Medulla oblongata (tissue), 1 donor: ENCODE measurements around the gene KPNA6.

ENCODE experiments used
- DNase-seq: peaks from one replicate; pipeline ENCODE4 v3.0.0-alpha.2; 2015; ENCODE audit errors: extremely low spot score

KPNA6 gene

GRCh38 chr1:32187850-32188249, 80.0 kb downstream of the KPNA6 start:
- no peak for DNase-seq

DNA sequence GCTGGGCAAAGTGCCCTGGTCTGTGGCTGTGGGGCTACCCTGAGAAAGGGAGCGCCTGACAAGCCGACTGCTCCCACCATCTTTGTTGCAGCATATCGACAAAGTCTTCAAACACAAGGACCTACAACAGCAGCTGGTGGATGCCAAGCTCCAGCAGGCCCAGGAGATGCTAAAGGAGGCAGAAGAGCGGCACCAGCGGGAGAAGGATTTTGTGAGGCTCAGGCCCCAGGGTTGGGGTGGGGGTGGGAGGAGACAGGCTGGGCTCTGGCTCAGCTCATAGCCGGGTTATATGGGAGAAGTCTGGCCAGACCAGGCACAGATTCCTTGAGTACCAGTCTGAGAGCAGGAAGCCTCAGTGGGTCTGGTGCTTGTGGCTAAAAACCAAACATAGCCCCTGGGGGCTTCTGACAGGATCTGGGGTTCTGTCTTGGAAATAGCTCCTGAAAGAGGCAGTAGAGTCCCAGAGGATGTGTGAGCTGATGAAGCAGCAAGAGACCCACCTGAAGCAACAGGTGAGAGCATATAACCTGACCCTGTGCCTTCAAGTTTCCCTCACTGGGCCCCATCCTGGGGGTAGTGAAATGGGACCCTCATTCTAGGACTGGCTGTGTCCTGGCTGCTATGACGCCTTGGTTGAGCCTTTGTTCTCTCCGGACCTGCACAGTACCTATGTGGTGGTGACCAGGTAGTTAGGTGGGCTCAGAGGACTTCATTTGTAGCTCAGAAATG, 84.5 kb downstream of the KPNA6 start:
- DNase-seq, result no peak

GRCh38 chr1:32194984-32195383, 87.1 kb downstream of the KPNA6 start:
- DNase-seq, result no peak

DNA sequence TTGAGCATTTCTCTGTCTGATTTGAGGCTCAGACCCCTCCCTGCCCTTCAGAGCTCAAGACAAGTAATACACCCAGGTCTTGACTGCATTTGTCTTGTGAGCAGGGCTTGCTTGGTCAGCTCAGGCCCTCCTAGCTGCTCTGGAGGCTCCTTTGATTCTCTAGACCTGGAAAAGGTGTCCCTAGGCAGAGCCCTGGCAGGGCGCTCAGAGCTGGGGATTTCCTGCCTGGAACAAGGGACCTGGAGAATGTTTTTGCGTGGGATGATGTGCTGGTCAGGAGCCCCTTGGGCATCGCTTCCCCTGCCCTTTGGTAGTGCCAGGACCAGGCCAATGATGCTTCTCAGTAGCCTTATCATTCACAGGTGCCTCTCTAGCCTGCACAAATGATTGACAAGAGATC, 87.7 kb downstream of the KPNA6 start:
- DNase-seq, result no peak

DNA sequence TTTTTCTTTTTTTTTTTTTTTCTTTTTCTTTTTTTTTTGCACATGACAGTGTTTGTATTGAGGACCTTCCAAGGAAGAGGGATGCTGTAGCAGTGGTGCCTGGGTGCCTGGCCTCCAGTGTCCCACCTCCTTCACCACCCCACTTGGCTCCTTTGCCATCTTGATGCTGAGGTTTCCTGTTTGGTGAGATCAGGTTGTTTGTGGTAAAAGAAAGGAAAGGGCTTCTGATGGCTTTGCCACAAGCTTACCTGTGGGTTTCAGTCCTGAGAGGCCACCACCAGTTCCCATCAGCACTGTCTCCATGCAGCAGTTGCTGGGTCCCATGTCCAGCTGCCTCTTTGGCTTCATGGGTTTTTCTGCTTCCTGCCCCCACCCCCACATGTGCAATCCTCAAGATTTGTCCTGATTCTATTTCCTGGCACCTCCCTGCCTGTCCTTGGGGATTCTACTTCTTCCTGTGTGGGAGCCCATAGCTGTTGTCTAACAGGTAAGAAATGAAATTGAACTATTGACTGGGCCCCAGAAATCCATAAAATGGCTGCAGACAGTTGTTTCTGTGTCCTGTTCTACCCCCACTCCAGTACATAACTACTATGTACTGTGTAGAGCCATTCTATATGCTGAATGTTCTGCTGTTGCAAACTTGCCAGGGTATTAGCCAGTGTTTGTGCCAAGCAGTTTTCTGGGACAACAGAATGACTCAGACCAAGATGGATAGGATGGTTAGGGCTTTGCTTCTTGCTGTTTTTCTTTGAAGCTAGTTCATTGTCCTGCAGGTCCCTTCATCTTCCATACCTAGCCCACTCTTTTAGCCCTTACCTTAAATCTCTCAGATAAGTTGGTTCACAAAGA, 88.3 kb downstream of the KPNA6 start:
- no peak for DNase-seq

DNA sequence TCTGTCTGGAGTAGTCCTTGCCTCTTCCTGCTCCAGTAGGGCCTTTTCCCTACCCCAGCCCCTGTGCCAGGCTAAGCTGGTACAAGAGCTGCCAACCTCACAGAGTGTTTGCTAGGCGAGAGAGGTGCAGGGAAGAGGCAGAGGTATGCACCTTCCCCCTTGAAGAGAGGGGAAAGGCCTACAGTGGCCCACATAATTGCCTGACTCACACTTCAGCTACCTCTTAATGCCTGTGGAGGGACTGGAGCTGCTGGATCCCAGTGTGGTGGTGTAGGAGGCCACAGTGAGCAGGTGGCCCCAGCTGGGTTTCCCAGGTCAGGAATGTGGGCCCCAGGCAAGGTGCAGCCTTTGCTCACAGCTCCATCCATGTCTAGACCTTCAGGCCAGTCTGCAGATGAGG, 89.2 kb downstream of the KPNA6 start:
- no peak for DNase-seq

- no peak for DNase-seq
Observed at GRCh38 chr1:32197837-32198236, 90.0 kb downstream of the KPNA6 start.

DNA sequence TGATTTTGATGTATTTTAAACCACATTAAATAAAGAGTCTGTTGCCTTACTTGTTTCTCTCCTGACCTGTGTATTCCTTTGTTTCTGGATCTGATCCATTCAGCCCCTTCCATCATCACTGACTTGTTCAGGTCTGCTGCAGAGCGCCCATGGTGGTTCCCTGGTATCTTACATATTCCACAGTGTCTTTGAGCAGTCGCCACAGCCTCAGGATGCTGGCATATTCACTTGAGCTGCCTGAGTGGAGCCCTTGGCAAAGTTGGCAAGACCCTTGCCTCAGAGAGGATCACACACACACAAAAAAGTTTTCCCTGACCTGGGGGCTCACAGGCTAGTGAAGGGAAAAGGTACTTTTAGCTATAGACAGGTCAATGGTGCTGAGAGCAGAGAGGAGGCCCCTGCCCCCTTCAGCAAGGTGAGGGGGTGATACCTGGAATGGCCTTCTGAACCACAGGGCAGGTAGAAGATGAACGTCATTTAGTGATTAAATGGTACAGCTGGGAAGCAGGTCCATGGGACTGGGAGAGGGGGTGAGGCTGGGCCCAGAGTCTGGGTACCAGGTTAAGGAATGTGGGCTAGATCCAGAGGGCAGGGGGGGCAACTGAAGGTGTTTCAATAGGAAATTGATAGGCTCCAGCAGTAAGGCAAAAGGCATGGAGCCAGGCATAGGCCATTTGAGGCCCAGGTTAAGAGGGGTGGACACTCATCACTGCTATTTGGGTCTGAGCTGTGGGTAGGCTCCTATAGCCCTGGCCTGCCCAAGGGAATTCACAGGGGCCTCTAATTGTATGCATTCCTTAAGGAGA, 90.6 kb downstream of the KPNA6 start:
- no peak for DNase-seq

GRCh38 chr1:32199043-32199716, 91.3 kb downstream of the KPNA6 start:
- no peak for DNase-seq

GRCh38 chr1:32199717-32200072, 91.8 kb downstream of the KPNA6 start:
- peak; percentile 59 for DNase-seq

GRCh38 chr1:32200226-32201010, 92.6 kb downstream of the KPNA6 start, which contains the start of gene CCDC28B:
Gene CCDC28B, plus strand, starts transcription at chr1:32200595. Its CDS starts 1,341 bp downstream, at chr1:32201936.
- DNase-seq, result peak; percentile 69

DNA sequence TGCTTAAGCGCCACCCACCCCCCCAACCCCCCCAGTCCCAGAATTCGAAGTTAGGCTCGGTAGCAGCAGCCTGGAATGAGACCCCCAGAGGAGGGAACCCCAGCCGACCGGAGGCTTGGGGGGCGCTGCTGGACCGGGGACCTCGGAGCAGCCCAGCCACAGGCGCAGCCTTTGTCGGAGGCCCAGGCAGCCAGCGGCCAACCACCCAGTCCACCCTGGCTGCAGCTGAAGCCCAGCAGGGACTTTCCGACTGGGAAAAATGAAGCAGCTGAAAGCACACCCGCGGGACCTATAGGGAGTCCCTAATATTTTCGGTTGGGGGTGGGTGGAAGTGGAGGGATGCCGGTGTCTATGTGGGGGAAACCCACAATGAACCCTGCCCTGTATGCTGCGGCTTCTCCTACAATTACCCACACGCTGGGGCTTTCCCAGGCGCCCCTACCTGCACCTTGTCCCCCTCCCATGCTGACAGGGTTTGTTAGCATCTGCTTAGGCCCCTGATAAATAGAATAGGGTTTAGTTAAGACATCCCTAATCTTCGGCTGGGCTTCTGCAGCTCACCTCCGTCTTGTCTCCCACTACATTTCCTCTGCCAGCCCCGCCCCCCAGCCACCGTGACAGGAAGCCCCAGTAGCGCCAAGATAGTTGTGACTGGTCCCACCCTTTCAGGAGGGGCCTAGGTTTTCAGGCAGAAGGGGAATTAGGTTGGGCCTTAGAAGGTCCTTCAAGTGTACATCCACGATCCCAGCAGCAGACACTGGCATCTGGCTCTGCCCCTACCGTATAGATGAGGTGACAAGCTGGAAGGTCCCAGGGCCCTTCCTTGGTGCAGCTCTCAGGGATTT, 93.4 kb downstream of the KPNA6 start:
- DNase-seq, result peak; percentile 53

DNA sequence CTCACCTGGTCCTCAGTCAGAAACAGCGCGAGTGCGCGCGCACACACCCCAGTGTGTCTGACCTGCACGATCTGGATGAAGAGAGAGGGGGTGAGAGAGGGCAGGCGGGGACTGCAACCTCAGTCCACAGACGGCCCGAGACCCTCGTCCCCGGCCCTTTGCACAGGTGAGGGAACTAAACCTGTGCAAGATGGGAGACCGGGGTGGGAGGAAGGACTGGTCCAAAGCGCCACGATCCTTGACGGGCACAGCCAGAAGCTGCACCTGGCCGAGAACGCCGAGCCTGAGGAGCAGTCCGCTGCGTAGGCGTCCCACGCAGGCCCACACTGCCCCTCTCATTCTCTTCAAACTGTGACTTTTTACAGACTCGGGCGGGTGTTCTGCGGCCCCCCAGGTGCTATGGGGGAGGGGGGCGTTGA, 97.1 kb downstream of the KPNA6 start:
- no peak for DNase-seq

- DNase-seq, result peak; percentile 90
Observed at GRCh38 chr1:32205401-32206370, 97.8 kb downstream of the KPNA6 start, which contains the start of gene IQCC. Gene IQCC, plus strand, starts transcription at chr1:32205671. Its CDS starts 11 bp downstream, at chr1:32205682.

- DNase-seq, result no peak
Observed at GRCh38 chr1:32208469-32208868, 100.6 kb downstream of the KPNA6 start.

DNA sequence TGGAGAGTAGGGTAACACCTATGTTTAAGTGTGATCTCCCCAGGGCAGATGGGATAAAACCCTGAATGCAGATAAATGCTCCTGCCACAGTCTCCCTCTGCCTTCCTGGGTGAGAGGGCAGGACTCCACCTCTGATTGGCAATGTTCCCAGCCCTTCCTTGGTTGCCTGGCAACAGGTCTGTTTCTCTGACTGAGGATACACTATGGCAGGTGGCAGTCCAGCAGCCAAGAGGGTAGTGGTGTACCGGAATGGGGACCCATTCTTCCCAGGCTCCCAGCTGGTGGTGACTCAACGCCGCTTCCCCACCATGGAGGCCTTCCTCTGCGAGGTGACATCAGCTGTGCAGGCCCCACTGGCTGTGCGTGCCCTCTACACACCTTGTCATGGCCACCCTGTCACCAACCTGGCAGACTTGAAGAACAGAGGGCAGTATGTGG, 101.1 kb downstream of the KPNA6 start, which contains the start of gene DCDC2B:
DCDC2B (plus strand) TSS at position 199 of the 438 bp plus-strand sequence; CDS start at position 204, 5 bp downstream.
- DNase-seq, result no peak

DNA sequence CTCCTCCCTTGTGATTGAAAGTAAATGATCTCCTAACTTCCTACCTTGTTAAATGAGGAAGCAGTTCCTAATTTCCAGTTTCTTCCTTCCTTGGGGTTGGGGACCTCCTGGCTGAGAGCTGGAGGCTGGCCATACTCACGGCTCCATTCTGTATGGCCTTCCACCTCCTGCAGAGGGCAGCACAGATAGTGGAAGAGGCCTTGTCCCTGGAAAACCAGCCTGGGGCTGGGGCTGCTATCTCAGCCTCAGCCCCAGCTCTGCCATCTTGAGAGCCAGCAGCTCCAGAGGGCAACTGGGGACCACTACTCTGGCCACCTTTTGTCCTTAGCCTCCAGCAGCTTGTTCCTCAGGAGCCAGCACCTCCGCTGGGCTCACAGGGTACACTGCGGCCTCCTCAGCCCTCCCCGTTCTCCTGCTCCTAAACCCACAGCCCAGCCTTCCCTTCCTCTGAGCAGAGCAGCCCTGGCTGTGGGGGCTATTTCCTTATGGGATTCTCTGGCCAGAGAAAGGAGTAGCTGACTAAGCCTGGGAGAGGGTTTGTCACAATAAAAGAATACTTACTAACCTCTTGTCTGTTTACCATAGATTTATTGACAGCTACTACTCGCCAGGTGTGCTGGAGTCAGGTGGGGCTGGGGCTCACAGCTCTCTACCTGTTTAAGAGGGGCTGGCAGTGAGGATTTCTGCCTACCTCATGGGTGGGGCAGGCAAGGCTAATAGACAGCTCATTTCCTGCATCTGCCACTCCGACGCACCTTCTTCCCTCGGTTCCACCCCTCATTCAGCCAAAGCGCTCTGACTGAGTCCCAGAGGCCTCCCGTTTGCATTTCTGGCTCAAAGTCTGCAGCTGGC, 108.0 kb downstream of the KPNA6 start:
- DNase-seq, result peak; percentile 82
